DMS 273 (cell line): ENCODE data around the gene CEP44.
"Not testable (repeated sequence)": the region's sequence is repeated elsewhere in the genome, so short reads cannot be mapped to it uniquely, and the experiment has no call there.

Experiments used
- DNase-seq: peaks from one replicate; lab custom pipeline; 2025; ENCODE audit not compliant: unreplicated experiment; lab: John Stamatoyannopoulos, UW

Gene CEP44

GRCh38 chr4:174278467-174278866, 5.2 kb upstream of the CEP44 start:
- DNase-seq: no peak

- DNase-seq: no peak
Observed at GRCh38 chr4:174279433-174280155, 4.1 kb upstream of the CEP44 start.

- DNase-seq: peak; percentile 0
Observed at GRCh38 chr4:174281182-174281737, 2.5 kb upstream of the CEP44 start.

- DNase-seq: no peak
Observed at GRCh38 chr4:174281901-174282300, 1.8 kb upstream of the CEP44 start.

- peak; percentile 92 for DNase-seq
Observed at GRCh38 chr4:174282836-174283506, 740 bp upstream of the CEP44 start.

- DNase-seq: no peak
Observed at GRCh38 chr4:174284487-174284886, 776 bp downstream of the CEP44 start.

- no peak for DNase-seq
Observed at GRCh38 chr4:174286870-174287269, 3.2 kb downstream of the CEP44 start.

GRCh38 chr4:174292473-174292872, 8.8 kb downstream of the CEP44 start:
- no peak for DNase-seq

- DNase-seq: not testable (repeated sequence)
Observed at GRCh38 chr4:174294641-174295040, 10.9 kb downstream of the CEP44 start.

- not testable (repeated sequence) for DNase-seq
Observed at GRCh38 chr4:174295142-174295541, 11.4 kb downstream of the CEP44 start.

- no peak for DNase-seq
Observed at GRCh38 chr4:174303687-174304086, 20.0 kb downstream of the CEP44 start.

GRCh38 chr4:174304664-174305063, 21.0 kb downstream of the CEP44 start:
- DNase-seq: no peak

- no peak for DNase-seq
Observed at GRCh38 chr4:174305961-174306360, 22.2 kb downstream of the CEP44 start.

GRCh38 chr4:174307694-174308093, 24.0 kb downstream of the CEP44 start:
- no peak for DNase-seq

GRCh38 chr4:174312993-174313392, 29.3 kb downstream of the CEP44 start:
- DNase-seq: no peak

GRCh38 chr4:174314274-174314673, 30.6 kb downstream of the CEP44 start:
- no peak for DNase-seq

GRCh38 chr4:174314770-174315169, 31.1 kb downstream of the CEP44 start:
- DNase-seq: peak; percentile 7

GRCh38 chr4:174316546-174316945, 32.8 kb downstream of the CEP44 start:
- no peak for DNase-seq

GRCh38 chr4:174316954-174317353, 33.2 kb downstream of the CEP44 start:
- DNase-seq: no peak

- peak; percentile 5 for DNase-seq
Observed at GRCh38 chr4:174317531-174317930, 33.8 kb downstream of the CEP44 start.

GRCh38 chr4:174318829-174319764, 35.4 kb downstream of the CEP44 start:
- DNase-seq: peak; percentile 47
